IMR-90 (cell line): ENCODE data around the gene SLC9A9. TPM values are rescaled to one million over a fixed set of nuclear protein-coding genes. Genes with fewer than 3 reads are reported as not detected.

Source experiments
- ATAC-seq: fragments of 200-7000 bp; cut with Tn5 transposase; 2 replicates; pipeline ENCODE4 v1.9.1; 2020; ENCODE audit warnings: low read depth, mild to moderate bottlenecking, moderate library complexity
- BruUV-seq: library from RNA; stranded (reverse); fragments of 400-500 nt; replicated peaks from 2 replicates; lab custom pipeline; 2021; lab: Mats Ljungman, UMichigan
- CTCF ChIA-PET: fragments of 300-600 bp; formaldehyde crosslinking; extraction: SDS; loops from one replicate; lab custom pipeline; 2021; ENCODE audit warnings: antibody characterized with exemption; lab: Yijun Ruan, JAX
- POLR2A ChIA-PET: fragments of 300-600 bp; sonication (Branson Sonifier 250); formaldehyde crosslinking; loops from one replicate; lab custom pipeline; 2022; ENCODE audit warnings: antibody characterized with exemption; ENCODE audit not compliant: unreplicated experiment; lab: Charles Lee
- DNase-seq: peaks from one replicate; pipeline ENCODE4 v3.0.0; 2013
- H2AFZ ChIP-seq: replicated peaks from 2 replicates; pipeline ENCODE3; 2013; ENCODE audit warnings: low read length, mild to moderate bottlenecking; ENCODE audit not compliant: poor library complexity
- H2AK5ac ChIP-seq: 2 replicates; pipeline ENCODE4 v1.6.1; 2013; ENCODE audit warnings: low read depth, low read length, inconsistent platforms
- H2AK9ac ChIP-seq: replicated peaks from 2 replicates; pipeline ENCODE3; 2013; ENCODE audit warnings: mild to moderate bottlenecking, low read depth, low read length, moderate library complexity; ENCODE audit not compliant: poor library complexity
- H2BK120ac ChIP-seq: 2 replicates; pipeline ENCODE4 v1.6.1; 2013; ENCODE audit warnings: low read depth, low read length, inconsistent platforms
- H2BK15ac ChIP-seq: 3 replicates; pipeline ENCODE4 v1.6.1; 2013; ENCODE audit warnings: low read depth, low read length, inconsistent platforms
- H2BK20ac ChIP-seq: 2 replicates; pipeline ENCODE4 v1.6.1; 2013; ENCODE audit warnings: low read depth, mild to moderate bottlenecking, inconsistent platforms, low read length, moderate library complexity
- H2BK5ac ChIP-seq: 2 replicates; pipeline ENCODE4 v1.6.1; 2013; ENCODE audit warnings: mild to moderate bottlenecking, low read depth, low read length, inconsistent platforms; ENCODE audit not compliant: poor library complexity, severe bottlenecking
- H3K14ac ChIP-seq: replicated peaks from 2 replicates; pipeline ENCODE4 v1.6.1; 2013; ENCODE audit warnings: low read depth, low read length, inconsistent platforms
- H3K18ac ChIP-seq: 2 replicates; pipeline ENCODE4 v1.6.1; 2013; ENCODE audit warnings: low read depth, low read length, control low read depth
- H3K23ac ChIP-seq: 2 replicates; pipeline ENCODE4 v1.6.1; 2013; ENCODE audit warnings: low read depth, low read length, inconsistent platforms
- H3K27ac ChIP-seq: 2 replicates; pipeline ENCODE4 v1.5.1; 2013; ENCODE audit warnings: mild to moderate bottlenecking, control low read depth, low read length; ENCODE audit not compliant: insufficient read depth
- H3K27me3 ChIP-seq: 2 replicates; pipeline ENCODE4 v1.6.1; 2013; ENCODE audit warnings: low read length; ENCODE audit not compliant: control insufficient read depth, insufficient read depth
- H3K36me3 ChIP-seq: 2 replicates; pipeline ENCODE4 v1.6.1; 2013; ENCODE audit warnings: low read length, mixed read lengths; ENCODE audit not compliant: control insufficient read depth, insufficient read depth
- H3K4ac ChIP-seq: 2 replicates; pipeline ENCODE4 v1.6.1; 2013; ENCODE audit warnings: low read depth, low read length, inconsistent platforms
- H3K4me1 ChIP-seq: 2 replicates; pipeline ENCODE4 v1.6.1; 2013; ENCODE audit warnings: low read length, mixed read lengths; ENCODE audit not compliant: control insufficient read depth, insufficient read depth
- H3K4me2 ChIP-seq: 2 replicates; pipeline ENCODE4 v1.6.1; 2013; ENCODE audit warnings: low read depth, mild to moderate bottlenecking, control low read depth, low read length, moderate library complexity
- H3K4me3 ChIP-seq: 2 replicates; pipeline ENCODE4 v1.5.1; 2013; ENCODE audit warnings: low read depth, mild to moderate bottlenecking, control low read depth, low read length, moderate library complexity; ENCODE audit not compliant: insufficient read depth
- H3K56ac ChIP-seq: 2 replicates; pipeline ENCODE4 v1.6.1; 2013; ENCODE audit warnings: low read length, inconsistent platforms; ENCODE audit not compliant: insufficient read depth; ENCODE audit errors: extremely low read depth
- H3K79me1 ChIP-seq, 2 experiments: 2 replicates each; pipeline ENCODE4 v1.6.1; 2013; ENCODE audit warnings: low read length in 2 of 2, inconsistent platforms in 1 of 2, low read depth in 1 of 2
- H3K9ac ChIP-seq: 2 replicates; pipeline ENCODE4 v1.6.1; 2013; ENCODE audit warnings: low read depth, low read length, control low read depth
- H3K9me1 ChIP-seq: 2 replicates; pipeline ENCODE4 v1.6.1; 2013; ENCODE audit warnings: low read length, inconsistent platforms; ENCODE audit not compliant: insufficient read depth
- H3K9me3 ChIP-seq: 2 replicates; pipeline ENCODE4 v1.6.1; 2013; ENCODE audit warnings: low read length; ENCODE audit not compliant: control insufficient read depth, insufficient read depth
- H4K20me1 ChIP-seq: 2 replicates; pipeline ENCODE4 v1.6.1; 2013; ENCODE audit warnings: low read length, inconsistent platforms; ENCODE audit not compliant: insufficient read depth
- H4K5ac ChIP-seq: 2 replicates; pipeline ENCODE4 v1.6.1; 2013; ENCODE audit warnings: mild to moderate bottlenecking, low read depth, low read length, control low read depth
- H4K8ac ChIP-seq, 2 experiments: 2 replicates each; pipeline ENCODE4 v1.6.1; 2013; ENCODE audit warnings: low read depth in 2 of 2, low read length in 2 of 2, control low read depth in 1 of 2, inconsistent platforms in 1 of 2
- H4K91ac ChIP-seq: 2 replicates; pipeline ENCODE4 v1.6.1; 2013; ENCODE audit warnings: low read depth, low read length, inconsistent platforms; ENCODE audit not compliant: insufficient read depth
- CEBPB ChIP-seq: IDR thresholded peaks from 2 replicates; pipeline ENCODE4 v1.6.1; 2012; ENCODE audit warnings: low read depth, low read length, improper control_type of control experiment
- WGBS, 2 experiments: methylation state at CpG; one replicate each; pipeline versions ENCODE4 v1.1.5 to v1.1.7; 2013; ENCODE audit warnings: missing lambda C conversion rate in 2 of 2; ENCODE audit not compliant: insufficient read length in 1 of 2; ENCODE audit errors: extremely low coverage in 2 of 2; 5-methylcytosine and 5-hydroxymethylcytosine counted together
- dilution Hi-C: fragments of 300-500 bp; cut with HindIII; formaldehyde crosslinking; loops from one replicate; pipeline ENCODE4 v1.14.3; 2018; ENCODE audit warnings: low sequenced_read_pairs; ENCODE audit not compliant: unreplicated experiment
- in situ Hi-C: fragments of 300-500 bp; cut with MboI; formaldehyde crosslinking; loops from 3 replicates; pipeline ENCODE4 v1.14.3; 2019; ENCODE audit warnings: low sequenced_read_pairs, inconsistent platforms, mixed read lengths
- intact Hi-C: fragments of 100-400 bp; cut with micrococcal nuclease; formaldehyde crosslinking; loops from 2 replicates; pipeline ENCODE4 v1.10.0; 2022
- polyA plus RNA-seq, 3 experiments: library from polyadenylated mRNA; depleted of rRNA; stranded (reverse); fragments of >200 nt; gene quantifications; 2 replicates each; pipeline ENCODE4 v1.2.3, GENCODE V29; 2012; ENCODE audit warnings: low replicate concordance in 1 of 3
- total RNA-seq: library from RNA; depleted of rRNA; stranded (reverse); fragments of >200 nt; gene quantifications from 2 replicates; pipeline ENCODE4 v1.2.3, GENCODE V29; 2012
- TF ChIP-seq, protein P1 (sequence below): conservative IDR thresholded peaks from 2 replicates; pipeline ENCODE4 v1.5.1; 2012; ENCODE audit warnings: mild to moderate bottlenecking, low read depth, low read length, improper control_type of control experiment

Gene SLC9A9
- total and polyA plus RNA-seq, 2 of the 4 experiments (the other 2 are of a cell fraction): 1.4 to 2.3 TPM

GRCh38 chr3:143511174-143511879 is 336.9 kb downstream of the SLC9A9 start:
- H3K36me3 ChIP-seq: no peaks in the 10 kb centered on the region
- H3K27me3 ChIP-seq: no peaks in the 10 kb centered on the region
- in situ Hi-C loops (no loop called here), intact Hi-C loops (no loop called here), dilution Hi-C loops (no loop called here)
- H3K23ac ChIP-seq: no peak overlapping the region
- no peak overlapping the region for H3K27ac ChIP-seq
- H3K14ac ChIP-seq: no peak overlapping the region
- H4K91ac ChIP-seq: no peak overlapping the region
- H2AFZ ChIP-seq: no peak overlapping the region
- no peak overlapping the region for H2BK15ac ChIP-seq
- DNase-seq: no peak
- H3K18ac ChIP-seq: no peak overlapping the region
- H2AK9ac ChIP-seq: no peak overlapping the region
- H3K4me1 ChIP-seq: no peaks in the 10 kb centered on the region
- no peak for TF ChIP-seq CEBPB
- TF ChIP-seq, protein P1, sequence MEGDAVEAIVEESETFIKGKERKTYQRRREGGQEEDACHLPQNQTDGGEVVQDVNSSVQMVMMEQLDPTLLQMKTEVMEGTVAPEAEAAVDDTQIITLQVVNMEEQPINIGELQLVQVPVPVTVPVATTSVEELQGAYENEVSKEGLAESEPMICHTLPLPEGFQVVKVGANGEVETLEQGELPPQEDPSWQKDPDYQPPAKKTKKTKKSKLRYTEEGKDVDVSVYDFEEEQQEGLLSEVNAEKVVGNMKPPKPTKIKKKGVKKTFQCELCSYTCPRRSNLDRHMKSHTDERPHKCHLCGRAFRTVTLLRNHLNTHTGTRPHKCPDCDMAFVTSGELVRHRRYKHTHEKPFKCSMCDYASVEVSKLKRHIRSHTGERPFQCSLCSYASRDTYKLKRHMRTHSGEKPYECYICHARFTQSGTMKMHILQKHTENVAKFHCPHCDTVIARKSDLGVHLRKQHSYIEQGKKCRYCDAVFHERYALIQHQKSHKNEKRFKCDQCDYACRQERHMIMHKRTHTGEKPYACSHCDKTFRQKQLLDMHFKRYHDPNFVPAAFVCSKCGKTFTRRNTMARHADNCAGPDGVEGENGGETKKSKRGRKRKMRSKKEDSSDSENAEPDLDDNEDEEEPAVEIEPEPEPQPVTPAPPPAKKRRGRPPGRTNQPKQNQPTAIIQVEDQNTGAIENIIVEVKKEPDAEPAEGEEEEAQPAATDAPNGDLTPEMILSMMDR: no peak
- no peak overlapping the region for H2BK120ac ChIP-seq
- H3K9me1 ChIP-seq: no peaks in the 10 kb centered on the region
- 100% methylated on average over 1 of the region's 5 CpGs; no CpG with 5 or more reads in 1 of the 2 experiments for WGBS, 2 experiments
- H2BK20ac ChIP-seq: no peak overlapping the region
- H3K9me3 ChIP-seq: no peaks in the 10 kb centered on the region
- H3K9ac ChIP-seq: no peak overlapping the region
- no peak overlapping the region for H3K4ac ChIP-seq
- H4K5ac ChIP-seq: no peak overlapping the region
- no peak overlapping the region for H3K56ac ChIP-seq
- ATAC-seq: no peak
- H4K20me1 ChIP-seq: no peaks in the 10 kb centered on the region
- no peaks in the 10 kb centered on the region for H3K79me1 ChIP-seq
- no peak overlapping the region for H2BK5ac ChIP-seq
- ChIA-PET CTCF (no interaction called here), POLR2A (no interaction called here)
- H3K4me2 ChIP-seq: no peak overlapping the region
- H2AK5ac ChIP-seq: no peak overlapping the region
- H3K4me3 ChIP-seq: no peak overlapping the region
- no TSS peak for BruUV-seq
- no peak overlapping the region for H4K8ac ChIP-seq
